Left hindlimb (tissue), 1 donor: Measurements from ENCODE around the gene GIPC3.
A peak's percentile ranks its signal among the peaks of the same experiment; 100 is the strongest.
"Not testable (repeated sequence)": the region's sequence is repeated elsewhere in the genome, so short reads cannot be mapped to it uniquely, and the experiment has no call there.

Source experiments
- DNase-seq: peaks from one replicate; pipeline ENCODE4 v3.0.0-alpha.2; 2018

Gene GIPC3

DNA sequence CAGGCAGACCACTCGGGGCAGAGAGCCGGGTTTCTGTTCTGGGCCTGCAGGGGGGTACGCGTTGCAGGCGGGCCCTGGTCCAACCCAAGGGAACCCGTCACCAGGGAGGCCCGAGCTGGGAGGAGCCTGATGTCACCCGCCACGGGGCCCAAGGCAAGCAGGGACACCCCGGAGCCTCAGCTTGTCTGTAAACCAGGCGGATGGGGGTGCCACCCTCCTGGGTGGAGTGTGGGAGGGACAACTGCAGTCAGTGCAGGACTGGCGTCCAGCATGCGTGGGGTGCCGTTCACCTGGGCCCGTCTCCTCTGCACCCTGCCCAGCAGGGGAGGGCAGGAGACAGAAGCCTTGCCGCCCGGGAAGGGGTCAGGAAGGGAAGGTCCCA, 34.3 kb downstream of the GIPC3 start:
- DNase-seq = no peak

DNA sequence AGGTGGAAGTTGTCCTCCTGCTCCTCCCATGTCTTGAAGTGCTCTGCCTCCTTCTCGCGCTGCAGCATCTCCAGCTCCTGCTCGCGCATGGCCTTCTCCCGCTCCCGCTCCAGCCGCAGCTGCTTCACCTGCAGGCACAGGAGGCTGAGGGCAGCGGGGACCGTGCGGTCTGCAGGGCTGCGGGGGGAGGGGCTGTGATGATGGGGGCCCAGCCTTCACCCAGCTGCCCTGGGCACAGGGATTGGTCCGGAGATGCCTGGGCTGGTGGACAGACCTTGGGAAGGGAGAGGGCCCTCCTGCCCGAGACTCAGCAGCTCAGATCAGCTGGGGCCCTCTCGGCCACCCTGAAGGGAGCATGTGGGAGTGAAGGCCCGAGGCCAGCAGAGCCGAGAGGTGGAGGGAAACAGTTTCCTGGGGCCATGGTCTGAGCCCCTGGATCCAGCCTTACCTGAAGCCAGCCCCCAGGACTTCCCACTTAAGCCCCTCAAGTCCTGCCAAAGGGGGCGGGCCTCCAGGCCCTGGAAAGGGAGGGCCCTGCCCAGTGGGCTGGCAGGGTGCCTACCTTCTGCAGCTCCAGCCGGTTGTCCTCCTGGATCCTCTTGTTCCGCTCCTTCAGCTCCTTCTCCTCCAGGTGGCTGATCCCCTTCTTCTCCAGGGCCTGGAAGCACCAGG, 35.0 kb downstream of the GIPC3 start:
- no peak for DNase-seq

DNA sequence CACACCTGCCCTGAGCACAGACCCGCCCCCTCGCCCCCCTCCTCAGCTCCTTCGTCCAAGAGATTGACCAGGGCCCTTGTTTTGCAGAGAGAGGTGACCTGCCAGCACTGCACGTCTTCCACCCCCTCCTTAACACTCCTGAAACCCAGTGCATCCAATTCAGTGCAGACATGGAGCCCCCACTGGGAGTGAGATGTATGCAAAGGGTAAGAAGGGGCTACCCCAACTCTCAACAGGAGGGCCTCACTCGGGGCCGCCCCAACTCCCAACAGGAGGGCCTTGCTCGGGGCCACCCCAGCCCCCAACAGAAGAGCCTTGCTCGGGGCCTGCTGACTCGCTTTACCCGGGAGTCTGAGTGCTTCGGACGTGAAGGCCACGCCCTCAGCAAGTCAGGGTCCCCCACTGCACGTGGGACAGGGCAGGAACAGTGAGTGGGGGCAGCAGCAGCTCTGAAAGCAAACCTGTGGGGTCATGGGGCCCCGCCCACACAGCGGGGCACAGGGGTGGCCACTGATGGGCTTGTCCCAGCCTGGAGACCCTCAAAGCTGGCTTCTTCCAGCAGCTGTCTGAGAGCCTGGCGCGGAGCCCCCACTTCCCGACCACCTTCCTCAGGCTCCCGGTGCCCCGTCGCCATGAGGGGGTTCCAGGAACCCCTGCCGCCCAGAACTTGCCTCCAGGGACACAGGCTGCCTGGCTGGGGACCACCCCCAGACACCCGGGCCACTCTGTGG, 35.7 kb downstream of the GIPC3 start:
- no peak for DNase-seq

DNA sequence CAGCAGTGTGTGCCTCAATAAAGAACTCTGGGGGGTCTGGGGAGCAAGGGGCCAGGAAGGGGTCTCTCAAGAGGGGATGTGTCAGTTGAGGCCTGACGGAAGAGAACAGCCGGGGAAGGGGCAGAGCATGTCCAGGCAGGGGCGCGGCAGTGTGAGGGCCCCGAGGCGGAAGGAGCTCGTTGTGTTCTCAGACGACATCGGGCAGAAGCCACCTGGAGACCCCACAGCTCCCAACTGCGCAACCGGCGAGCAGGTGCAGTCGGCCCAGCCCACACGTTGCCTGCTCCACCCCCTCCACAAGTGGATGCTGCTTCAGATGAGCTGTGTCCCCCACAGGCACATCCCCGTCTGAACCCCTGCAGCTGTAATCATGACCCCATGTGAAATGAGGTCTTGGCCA, 36.4 kb downstream of the GIPC3 start:
- no peak for DNase-seq

DNA sequence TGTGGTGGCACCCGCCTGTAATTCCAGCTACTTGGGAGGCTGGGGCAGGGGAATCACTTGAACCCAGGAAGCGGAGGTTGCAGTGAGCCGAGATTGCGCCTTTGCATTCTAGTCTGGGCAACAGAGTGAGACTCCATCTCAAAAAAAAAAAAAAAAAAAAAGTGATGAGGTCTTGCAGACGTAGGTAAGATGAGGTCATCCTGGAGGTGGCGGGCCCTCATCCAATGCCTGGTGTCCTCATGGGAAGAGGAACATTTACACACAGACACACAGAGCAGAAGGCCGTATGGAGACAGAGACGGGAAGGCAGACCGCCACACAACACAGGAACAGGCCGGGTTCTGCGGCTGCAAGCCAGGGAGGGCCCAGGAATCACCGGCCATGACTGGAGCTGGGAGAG, 36.9 kb downstream of the GIPC3 start:
- no peak for DNase-seq

DNA sequence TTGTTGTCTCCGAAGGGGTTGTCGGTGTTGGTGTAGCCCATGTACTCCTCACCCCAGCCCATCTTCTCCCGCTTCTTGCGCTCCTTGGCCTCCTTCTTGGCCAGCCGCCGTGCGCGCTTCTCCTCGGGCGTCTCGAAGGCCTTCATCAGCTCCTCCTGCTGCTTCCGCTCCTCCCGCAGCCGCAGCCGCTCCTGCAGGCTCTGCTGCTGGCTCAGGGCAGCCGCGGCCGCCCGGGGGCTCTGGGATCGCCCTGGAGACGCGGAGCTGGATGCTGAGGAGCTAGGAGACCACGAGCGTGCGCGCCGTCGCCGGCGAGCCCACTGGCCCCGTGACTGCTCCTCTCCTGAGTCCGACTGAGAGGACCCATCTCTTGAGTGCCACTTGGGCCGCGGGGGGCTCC, 38.4 kb downstream of the GIPC3 start:
- no peak for DNase-seq

DNA sequence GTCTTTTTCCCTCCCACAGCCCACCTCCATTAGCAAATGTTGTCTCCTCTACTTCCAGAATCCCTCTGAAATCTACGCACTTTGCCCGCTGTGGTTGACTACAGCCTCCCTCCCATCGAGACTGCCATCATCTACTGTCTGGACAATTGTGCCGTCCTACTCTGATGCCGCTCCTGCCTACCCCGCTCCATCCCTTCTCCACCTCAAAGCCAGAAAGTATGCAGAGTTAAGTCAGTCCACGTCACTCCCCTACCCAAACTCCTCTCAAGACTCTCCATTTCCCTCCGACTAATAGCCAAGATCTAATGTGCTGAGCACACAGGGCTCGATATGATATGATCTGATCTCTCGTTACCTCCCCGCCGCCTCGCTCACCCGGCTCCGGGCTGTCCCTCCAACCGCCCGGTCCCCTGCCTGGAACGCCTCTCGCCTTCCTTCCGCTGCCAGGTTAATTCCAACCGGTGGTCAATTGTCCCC, 40.8 kb downstream of the GIPC3 start:
- DNase-seq = no peak

DNA sequence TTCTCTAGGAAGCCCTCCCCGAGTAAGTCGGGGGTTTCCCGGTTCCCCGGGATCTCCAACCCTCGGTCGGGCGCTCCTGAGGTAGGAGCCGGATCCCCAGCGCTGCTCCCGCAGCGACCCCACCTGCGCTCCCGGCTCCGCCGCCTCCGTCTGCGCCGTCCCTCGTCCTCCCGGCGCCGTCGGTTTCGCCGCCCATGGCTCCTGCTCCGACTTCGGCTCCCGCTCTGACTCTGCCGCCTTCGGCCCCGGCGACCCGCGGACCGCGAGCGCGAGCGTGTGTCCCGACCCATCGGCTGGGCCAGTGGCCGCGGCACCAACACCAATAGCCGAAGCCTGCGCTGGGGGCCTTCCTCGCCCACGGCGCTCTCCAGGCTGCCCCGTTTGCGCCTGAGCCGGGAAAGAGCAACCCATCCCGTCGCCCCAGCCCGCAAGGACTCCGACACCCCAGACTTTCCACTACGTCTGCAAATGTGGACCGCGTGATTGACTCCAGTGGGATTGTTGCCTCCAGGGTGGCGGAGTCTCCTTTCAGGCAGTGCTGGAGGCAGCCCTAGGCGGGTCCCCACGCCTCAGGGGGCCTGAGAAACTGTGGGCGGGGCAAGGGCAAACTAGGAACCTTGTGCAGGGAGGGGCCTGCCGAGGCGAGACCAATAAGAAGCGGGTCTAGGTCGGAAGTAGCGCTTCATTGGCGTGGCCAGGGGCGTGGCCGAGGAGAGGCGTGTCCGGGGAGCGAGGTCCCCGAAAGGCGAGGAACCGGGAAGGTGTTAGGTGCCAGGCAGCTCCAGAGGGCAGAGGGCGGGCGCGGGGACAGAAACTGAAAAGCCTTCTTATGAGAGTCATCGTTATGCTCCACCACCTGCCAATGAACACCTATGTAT, 41.4 kb downstream of the GIPC3 start, which contains the start of gene CACTIN:
TSS of gene CACTIN (minus strand) at position 318 of the 878 bp plus-strand sequence. CDS start at position 290, 28 bp downstream.
- peak; percentile 97 for DNase-seq

DNA sequence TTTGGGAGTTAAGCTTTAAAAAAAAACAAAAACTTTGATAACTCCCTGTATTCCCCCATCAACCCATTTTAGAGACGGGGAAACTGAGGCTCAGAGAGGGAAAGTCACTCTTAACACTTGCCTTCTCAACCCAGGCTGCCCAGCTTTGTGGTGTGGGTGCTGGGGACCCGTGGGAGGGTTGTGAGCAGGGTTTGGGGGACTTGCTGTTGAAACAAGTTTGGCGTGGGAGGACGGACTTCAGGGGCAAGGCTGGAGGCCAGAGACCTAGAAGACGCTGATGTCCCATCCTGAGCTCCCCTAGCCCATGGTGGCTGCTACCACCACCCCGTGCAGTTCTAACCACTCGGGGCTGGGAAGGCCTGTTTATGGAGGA, 42.1 kb downstream of the GIPC3 start:
- DNase-seq = no peak

DNA sequence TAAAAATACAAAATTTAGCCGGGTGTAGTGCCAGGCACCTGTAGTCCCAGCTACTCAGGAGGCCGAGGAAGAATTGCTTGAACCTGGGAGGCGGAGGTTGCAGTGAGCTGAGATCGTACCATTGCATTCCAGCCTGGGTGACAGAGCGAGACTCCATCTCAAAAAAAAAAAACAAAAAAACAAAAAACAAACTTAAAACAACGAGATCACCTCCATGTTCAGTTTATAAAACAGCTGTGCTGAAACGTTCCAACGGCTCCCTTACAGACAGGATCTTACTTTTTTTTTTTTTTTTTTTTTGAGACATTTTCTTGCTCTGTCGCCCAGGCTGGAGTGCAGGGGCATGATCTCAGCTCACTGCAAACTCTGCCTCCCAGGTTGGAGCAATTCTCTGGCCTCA, 43.5 kb downstream of the GIPC3 start:
- DNase-seq = not testable (repeated sequence)

DNA sequence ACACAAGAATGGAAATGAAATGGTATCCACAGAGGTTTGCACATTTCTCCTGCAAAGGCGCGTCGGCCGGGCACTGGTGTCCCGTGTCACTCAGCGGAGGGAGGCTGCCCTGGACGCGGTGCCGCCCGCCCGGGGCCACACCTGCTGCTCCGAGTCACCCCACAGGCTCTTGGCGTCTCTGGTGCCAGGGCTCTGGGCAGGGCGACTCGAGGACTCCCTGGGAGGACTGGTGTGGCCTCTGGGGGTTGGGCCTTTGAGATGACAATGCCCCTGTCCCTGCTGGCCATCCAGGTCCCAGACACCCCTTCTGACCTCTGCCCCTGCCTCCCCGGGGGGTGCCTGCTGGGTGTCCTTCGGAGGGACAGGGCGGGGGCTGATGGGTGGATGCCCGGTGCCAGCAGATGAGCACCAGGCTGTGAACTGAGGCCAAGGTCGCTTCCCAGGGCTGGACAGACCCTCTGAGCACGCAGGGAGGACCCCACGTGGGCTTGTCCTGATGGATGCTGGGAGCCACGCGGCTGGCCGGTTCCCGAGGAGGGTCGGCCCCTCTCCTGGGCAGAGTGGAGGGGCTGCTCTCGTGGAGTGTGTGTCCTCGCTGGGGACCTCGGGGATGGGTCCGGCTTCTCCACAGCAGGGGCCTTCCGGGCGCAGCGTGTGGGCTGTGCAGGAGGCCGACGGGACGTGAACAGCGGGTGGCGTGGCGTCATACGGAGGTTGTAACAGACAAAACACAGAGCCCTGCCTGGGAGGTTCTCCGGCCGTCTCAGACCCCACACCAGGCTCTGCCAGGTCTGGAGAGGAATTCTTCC, 46.0 kb downstream of the GIPC3 start:
- no peak for DNase-seq

DNA sequence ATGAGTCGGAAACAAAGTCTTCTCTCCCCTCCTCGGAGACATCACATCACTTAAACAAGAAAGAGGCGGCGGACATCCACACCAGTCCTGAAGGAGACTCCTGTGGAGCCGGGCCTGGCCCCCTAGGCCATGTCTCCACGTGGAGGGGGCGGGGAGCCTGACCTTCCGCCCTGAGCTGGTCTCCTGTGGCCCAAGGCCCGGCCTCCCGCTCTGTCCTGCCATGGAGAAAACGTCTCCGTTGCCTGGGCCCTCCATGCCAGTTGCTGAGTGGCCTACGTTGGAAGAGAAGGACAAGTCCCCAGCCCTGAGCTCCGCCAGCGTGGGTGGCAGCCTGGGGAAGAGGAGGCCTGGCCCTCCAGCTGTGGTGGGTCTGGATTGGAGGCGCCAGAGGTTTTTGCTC, 46.8 kb downstream of the GIPC3 start:
- DNase-seq = no peak

DNA sequence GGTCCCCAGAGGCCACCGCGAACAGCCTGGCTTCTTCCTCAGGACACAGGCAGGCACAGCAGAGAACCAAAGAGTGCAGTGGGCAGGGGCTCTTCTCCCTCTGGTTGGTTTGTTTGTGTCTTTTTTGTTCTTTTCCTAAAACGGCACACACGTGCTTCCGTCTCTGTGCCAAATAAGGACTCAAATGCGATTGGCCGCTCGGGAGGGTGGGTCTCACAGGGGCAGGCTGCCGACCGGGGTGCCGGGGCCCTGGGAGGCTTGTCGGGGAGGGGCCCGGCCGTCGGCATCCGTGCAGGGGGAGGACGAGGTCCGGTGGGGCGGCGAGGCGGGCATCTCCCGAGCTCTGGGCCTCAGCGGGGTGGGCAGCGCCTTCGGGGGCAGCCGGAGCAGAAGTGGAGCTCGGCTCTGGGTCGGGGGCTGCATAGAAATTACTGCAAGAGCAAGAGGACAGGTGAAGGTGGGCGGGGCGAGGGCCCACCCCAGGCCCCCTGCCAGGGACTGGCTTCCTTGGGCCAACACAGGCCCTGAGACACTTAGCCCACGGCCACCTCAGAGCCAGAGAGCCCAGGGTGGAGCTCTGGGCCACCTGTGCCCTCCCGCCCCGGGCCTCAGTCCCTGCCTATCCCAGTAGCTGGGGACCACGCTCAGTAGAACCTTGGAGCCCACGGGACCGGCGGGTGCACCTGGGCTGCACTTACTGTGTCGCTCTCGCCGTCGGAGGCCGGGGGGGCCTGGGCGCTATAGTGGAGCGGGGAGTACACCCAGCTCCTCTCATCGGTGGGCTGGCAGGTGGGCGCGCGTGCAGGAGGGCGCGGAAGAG, 47.7 kb downstream of the GIPC3 start:
- no peak for DNase-seq

DNA sequence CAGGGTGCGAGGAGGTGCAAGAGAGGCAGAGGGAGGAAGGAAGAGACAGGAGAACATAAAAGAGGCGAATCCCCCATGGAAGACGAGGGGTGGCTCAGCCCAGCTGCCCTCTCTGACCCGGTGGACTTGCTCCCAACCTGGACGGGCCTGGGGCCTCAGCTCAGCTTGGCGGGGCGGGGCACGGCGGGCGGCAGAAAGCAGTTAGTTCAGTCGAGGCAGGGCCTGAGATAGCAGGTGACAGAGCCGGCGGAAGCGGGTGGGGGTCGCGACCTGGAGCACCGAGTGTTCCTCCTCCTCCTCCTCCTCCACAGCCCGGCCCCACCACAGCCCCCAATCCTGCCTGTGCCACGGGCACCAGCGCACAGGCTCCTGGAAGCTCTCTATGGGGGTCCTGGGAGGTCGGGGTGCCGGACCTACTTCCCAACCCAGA, 48.3 kb downstream of the GIPC3 start:
- no peak for DNase-seq

DNA sequence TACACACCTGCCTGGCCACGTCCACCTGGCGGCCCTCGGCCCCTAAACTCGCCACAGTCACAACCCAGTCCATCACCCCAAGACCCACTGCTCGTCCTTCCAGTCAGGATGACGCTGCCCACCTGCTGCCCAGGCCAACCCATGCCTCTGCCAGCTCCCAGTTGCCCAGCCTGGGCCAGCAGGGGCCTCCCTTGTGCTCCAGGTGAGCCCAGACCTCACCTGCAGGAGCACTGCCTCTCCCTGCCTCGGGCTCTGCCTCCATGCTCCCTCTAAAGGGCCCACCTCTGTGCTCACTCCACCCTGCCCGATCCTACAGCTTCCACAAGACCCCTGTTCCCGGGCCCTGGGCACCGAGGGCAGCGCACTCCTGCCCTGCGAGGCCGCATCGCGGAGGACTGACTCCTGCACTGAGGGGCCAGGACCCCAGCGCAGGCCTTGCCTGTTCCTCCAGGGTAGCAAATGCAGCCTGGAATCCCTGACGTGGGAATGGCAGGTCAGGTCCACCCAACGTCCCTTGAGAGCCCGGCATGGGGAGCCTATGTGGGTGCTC, 49.3 kb downstream of the GIPC3 start:
- no peak for DNase-seq

DNA sequence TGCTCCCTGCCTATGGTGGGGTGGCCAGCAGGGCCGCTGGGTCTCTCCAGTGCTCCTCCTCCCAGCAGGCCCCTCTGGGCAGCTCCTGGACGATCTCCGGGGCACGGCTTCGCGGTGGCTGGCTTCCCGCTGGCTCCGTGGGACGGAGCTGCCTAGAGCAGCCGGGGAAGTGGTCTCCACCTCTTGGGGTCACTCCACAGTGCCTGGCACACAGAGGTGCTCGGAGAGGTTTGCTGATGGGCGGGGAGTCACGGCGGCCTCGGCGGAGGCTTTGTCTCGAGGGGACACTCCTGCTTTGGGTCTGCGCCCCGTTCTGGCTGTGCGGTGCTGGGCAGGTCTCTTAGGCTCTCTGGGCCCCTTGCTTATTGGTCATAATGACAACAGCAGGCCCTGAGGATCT, 51.2 kb downstream of the GIPC3 start:
- no peak for DNase-seq

DNA sequence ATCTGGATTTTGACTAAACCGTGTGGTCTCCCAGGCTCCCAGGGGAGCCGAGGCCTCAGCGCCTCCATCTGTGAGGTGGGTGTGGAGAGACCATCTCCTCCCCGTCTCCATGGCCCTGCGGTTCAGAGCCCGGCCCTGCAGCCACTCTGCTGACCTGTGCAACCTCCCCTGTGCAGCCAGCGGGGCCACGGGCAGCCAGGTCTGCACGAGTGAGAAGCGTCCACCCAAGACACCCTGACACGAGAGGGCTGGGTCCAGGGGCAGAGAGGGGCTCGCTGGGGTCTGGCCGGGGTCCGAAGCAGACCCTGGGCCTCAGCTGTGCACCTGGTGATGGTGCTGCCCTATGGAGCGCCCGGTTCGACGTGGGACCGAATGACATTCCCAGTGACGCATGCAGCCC, 51.7 kb downstream of the GIPC3 start:
- DNase-seq = no peak

DNA sequence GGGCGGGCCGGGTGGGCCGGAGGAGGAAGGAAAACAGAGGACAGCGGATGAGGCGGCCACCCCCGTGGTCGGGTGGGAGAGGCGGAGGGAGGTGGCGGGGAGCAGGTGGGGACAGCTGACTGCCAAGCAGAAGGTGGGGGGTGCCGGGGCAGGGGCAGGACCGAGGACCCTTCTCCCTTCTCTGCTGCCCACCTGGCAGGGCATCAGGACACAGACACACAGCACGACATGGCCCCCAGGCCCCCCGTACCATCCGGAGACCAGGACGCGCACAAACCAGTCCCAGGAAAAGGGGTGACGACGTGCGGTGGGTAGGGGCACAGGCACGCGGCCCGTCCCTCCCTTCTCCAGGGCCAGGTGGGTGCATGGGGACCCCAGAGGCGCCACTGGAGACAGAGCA, 52.3 kb downstream of the GIPC3 start:
- no peak for DNase-seq

DNA sequence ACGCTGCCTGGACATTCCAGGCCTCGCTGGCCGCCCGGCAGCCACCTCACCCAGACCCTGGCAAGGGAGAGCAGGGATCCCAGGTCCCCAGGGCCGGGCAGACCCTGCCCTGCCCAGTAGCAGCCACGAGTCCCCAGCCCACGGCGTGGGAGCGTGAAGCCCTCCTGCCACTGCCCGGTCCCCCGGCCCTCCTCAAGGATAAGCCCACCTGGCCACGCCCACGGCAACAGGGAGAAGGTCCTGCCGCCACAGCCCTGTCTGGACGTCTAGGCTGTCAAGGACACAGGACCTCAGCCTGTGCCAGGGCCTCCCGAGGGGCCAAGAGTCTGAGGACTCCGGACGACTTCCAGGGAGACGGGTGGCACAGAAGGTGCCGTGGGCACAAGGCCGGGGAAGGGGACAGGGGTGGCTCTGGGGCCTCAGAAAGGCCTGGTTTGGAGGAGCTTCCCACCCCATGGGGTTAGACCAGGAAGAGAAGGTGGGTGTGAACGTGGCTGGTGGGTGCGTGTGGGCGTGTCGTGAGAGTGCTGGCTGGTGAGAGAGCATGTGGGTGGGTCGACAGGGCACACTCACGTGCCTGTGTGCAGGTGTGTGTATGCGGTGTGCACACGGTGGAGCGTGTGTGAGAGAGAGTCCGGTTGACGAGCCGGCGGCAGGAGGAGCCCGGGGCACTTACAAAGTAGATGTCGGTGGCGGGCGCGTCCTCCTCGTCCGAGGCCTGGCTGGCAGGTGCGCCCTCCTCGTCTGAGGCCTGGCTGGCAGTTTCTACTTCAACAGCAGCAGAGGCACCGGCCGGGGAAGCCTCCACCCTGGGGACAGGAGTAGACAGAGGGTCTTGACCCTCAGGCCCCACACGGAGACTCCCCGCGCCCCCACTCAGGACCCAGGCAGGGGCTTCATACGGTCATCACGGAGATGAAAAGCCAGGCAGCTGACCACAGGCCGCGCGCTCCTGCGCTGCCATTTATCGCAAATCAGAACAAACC, 53.2 kb downstream of the GIPC3 start:
- no peak for DNase-seq

DNA sequence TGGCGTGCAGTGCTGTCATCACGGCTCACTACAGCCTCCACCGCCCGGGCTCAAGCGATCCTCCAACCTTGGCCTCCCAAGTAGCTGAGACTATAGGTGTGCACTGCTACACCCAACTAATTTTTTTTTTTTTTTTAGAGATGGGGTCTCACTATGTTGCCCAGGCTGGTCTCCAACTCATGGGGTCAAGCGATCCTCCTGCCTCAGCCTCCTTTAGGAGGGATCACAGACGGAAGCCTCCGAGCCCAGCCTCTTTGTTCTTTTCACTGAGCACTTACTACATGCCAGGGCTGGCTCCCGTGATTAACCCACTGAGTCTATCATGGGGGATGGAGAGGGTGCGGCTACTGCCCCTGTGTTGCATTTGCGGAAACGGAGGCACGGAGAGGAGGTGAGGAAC, 54.2 kb downstream of the GIPC3 start:
- no peak for DNase-seq
